GM23248 (cell line): ENCODE results near the gene USP20. TPM values are rescaled to one million over a fixed set of nuclear protein-coding genes. Genes with fewer than 3 reads are reported as not detected.

Source experiments
- DNase-seq: peaks from one replicate; pipeline ENCODE4 v3.0.0-alpha.2; 2015
- H2AFZ ChIP-seq: fragments of 200-600 bp; sonication (generic); 2 replicates; pipeline ENCODE4 v1.6.1; 2016; ENCODE audit warnings: antibody characterized with exemption
- H3F3A ChIP-seq: fragments of 200-600 bp; sonication (generic); 2 replicates; pipeline ENCODE4 v1.6.1; 2016; ENCODE audit warnings: mild to moderate bottlenecking, antibody characterized with exemption, mixed run types; ENCODE audit not compliant: insufficient read depth
- H3K27ac ChIP-seq: fragments of 200-600 bp; sonication (generic); 2 replicates; pipeline ENCODE4 v1.5.1; 2016; ENCODE audit warnings: mild to moderate bottlenecking
- H3K27me3 ChIP-seq: fragments of 200-600 bp; sonication (generic); replicated peaks from 2 replicates; pipeline ENCODE4 v1.6.1; 2016; ENCODE audit warnings: mild to moderate bottlenecking; ENCODE audit not compliant: insufficient read depth
- H3K36me3 ChIP-seq: fragments of 200-600 bp; sonication (generic); 2 replicates; pipeline ENCODE4 v1.6.1; 2016; ENCODE audit warnings: low read depth, mild to moderate bottlenecking
- H3K4me1 ChIP-seq: fragments of 200-600 bp; sonication (generic); 2 replicates; pipeline ENCODE4 v1.6.1; 2016; ENCODE audit warnings: mild to moderate bottlenecking; ENCODE audit not compliant: insufficient read depth
- H3K4me2 ChIP-seq: fragments of 200-600 bp; sonication (generic); one replicate; pipeline ENCODE4 v1.6.1; 2016; ENCODE audit warnings: mild to moderate bottlenecking; ENCODE audit not compliant: unreplicated experiment
- H3K4me3 ChIP-seq: fragments of 200-600 bp; sonication (generic); 2 replicates; pipeline ENCODE4 v1.5.1; 2016; ENCODE audit warnings: mild to moderate bottlenecking
- H3K79me2 ChIP-seq: fragments of 200-600 bp; sonication (generic); 2 replicates; pipeline ENCODE4 v1.6.1; 2016; ENCODE audit warnings: mild to moderate bottlenecking; ENCODE audit not compliant: insufficient read depth
- H3K9ac ChIP-seq: fragments of 200-600 bp; sonication (generic); 2 replicates; pipeline ENCODE4 v1.6.1; 2016; ENCODE audit warnings: mild to moderate bottlenecking
- H3K9me2 ChIP-seq: fragments of 200-600 bp; sonication (generic); 2 replicates; pipeline ENCODE4 v1.6.1; 2016; ENCODE audit warnings: mixed run types, mild to moderate bottlenecking, moderate library complexity; ENCODE audit not compliant: insufficient read depth
- H3K9me3 ChIP-seq: fragments of 200-600 bp; sonication (generic); one replicate; pipeline ENCODE4 v1.6.1; 2017; ENCODE audit warnings: low read depth
- H4K20me1 ChIP-seq: fragments of 200-600 bp; sonication (generic); 2 replicates; pipeline ENCODE4 v1.6.0; 2016; ENCODE audit not compliant: insufficient read depth
- EZH2 ChIP-seq: fragments of 200-600 bp; sonication (generic); IDR thresholded peaks from 2 replicates; pipeline ENCODE4 v1.6.1; 2018; ENCODE audit warnings: antibody characterized with exemption, mild to moderate bottlenecking; ENCODE audit not compliant: insufficient read depth, poor library complexity, severe bottlenecking
- EZH2phosphoT487 ChIP-seq: fragments of 200-600 bp; sonication (generic); IDR thresholded peaks from 2 replicates; pipeline ENCODE4 v1.6.1; 2018; ENCODE audit warnings: antibody characterized with exemption, moderate library complexity, mild to moderate bottlenecking, low read depth; ENCODE audit not compliant: insufficient read depth
- WGBS, 2 experiments: methylation state at CpG; one replicate each; pipeline ENCODE4 v1.1.6; 2015 to 2017; ENCODE audit warnings: low lambda C conversion rate in 2 of 2, low coverage in 1 of 2; ENCODE audit errors: missing lambda C conversion rate in 2 of 2; 5-methylcytosine and 5-hydroxymethylcytosine counted together
- in situ Hi-C: fragments of 300-500 bp; cut with MboI; formaldehyde crosslinking; loops from 2 replicates; pipeline ENCODE4 v1.15.0; 2020
- polyA plus RNA-seq: library from polyadenylated mRNA; unstranded; fragments of >200 nt; fragmentation: Nextera tagmentation; extraction: Ambion mirVana; gene quantifications from 2 replicates; pipeline ENCODE4 v1.2.1, GENCODE V29; 2016
- total RNA-seq: library from RNA; depleted of rRNA; stranded (reverse); fragments of >200 nt; shearing (Covaris generic); gene quantifications from 2 replicates; pipeline ENCODE4 v1.2.3, GENCODE V29; 2014

Gene USP20
- total and polyA plus RNA-seq, 2 experiments from 2014 or later: 10.3 to 15.8 TPM

GRCh38 chr9:129919277-129919676 lies 84.0 kb downstream of the USP20 start:
- H3K27ac ChIP-seq: no peak overlapping the region
- H3K9me3 ChIP-seq: no peaks in the 10 kb centered on the region
- no peak for DNase-seq
- no peaks in the 10 kb centered on the region for H3K4me1 ChIP-seq
- no peaks in the 10 kb centered on the region for H3K9me2 ChIP-seq
- peaks cover 5% of the 10 kb centered on the region; the same call in 1 of the 2 replicates for H3K36me3 ChIP-seq
- 54 to 57% methylated on average over 3 of the region's 3 CpGs for WGBS, 2 experiments
- in situ Hi-C loops: no loop called here
- H3K79me2 ChIP-seq: no peaks in the 10 kb centered on the region
- H3K27me3 ChIP-seq: no peaks in the 10 kb centered on the region
- H2AFZ ChIP-seq: no peak overlapping the region
- TF ChIP-seq EZH2 (no peak), EZH2phosphoT487 (no peak)
- H3K4me3 ChIP-seq: no peak overlapping the region
- H3K9ac ChIP-seq: no peak overlapping the region
- H4K20me1 ChIP-seq: no peaks in the 10 kb centered on the region
- H3F3A ChIP-seq: no peaks in the 10 kb centered on the region
- H3K4me2 ChIP-seq: no peak overlapping the region

GRCh38 chr9:129919841-129920240 lies 84.6 kb downstream of the USP20 start:
- in situ Hi-C loops: no loop called here
- no peak overlapping the region for H3K4me2 ChIP-seq
- peaks cover 10% of the 10 kb centered on the region; the same call in 1 of the 2 replicates for H3K36me3 ChIP-seq
- H3K4me3 ChIP-seq: no peak overlapping the region
- H4K20me1 ChIP-seq: no peaks in the 10 kb centered on the region
- no peak overlapping the region for H3K27ac ChIP-seq
- no peaks in the 10 kb centered on the region for H3K79me2 ChIP-seq
- H3K9ac ChIP-seq: no peak overlapping the region
- DNase-seq: no peak
- no peaks in the 10 kb centered on the region for H3K9me3 ChIP-seq
- no peaks in the 10 kb centered on the region for H3F3A ChIP-seq
- no peaks in the 10 kb centered on the region for H3K9me2 ChIP-seq
- no peaks in the 10 kb centered on the region for H3K4me1 ChIP-seq
- 94 to 98% methylated on average over 3 of the region's 3 CpGs for WGBS, 2 experiments
- H2AFZ ChIP-seq: no peak overlapping the region
- no peaks in the 10 kb centered on the region for H3K27me3 ChIP-seq
- TF ChIP-seq EZH2 (no peak), EZH2phosphoT487 (no peak)

GRCh38 chr9:129921905-129922304 lies 86.6 kb downstream of the USP20 start:
- H3K36me3 ChIP-seq: peaks cover 16% of the 10 kb centered on the region; the same call in 1 of the 2 replicates

GRCh38 chr9:129923589-129923988 lies 88.3 kb downstream of the USP20 start:
- H3K9me2 ChIP-seq: no peaks in the 10 kb centered on the region
- no peak overlapping the region for H3K4me3 ChIP-seq
- no peak for TF ChIP-seq EZH2phosphoT487
- no peak for TF ChIP-seq EZH2
- H3K4me1 ChIP-seq: no peaks in the 10 kb centered on the region
- no peak overlapping the region for H3K9ac ChIP-seq
- H3K4me2 ChIP-seq: no peak overlapping the region
- no peaks in the 10 kb centered on the region for H3K27me3 ChIP-seq
- no peaks in the 10 kb centered on the region for H4K20me1 ChIP-seq
- H3K79me2 ChIP-seq: no peaks in the 10 kb centered on the region
- no peak for DNase-seq
- no peaks in the 10 kb centered on the region for H3K9me3 ChIP-seq
- H3K36me3 ChIP-seq: peaks cover 12% of the 10 kb centered on the region; the same call in 1 of the 2 replicates
- H2AFZ ChIP-seq: no peak overlapping the region
- WGBS, 2 experiments: 83% methylated on average over 6 of the region's 6 CpGs
- H3F3A ChIP-seq: no peaks in the 10 kb centered on the region
- no peak overlapping the region for H3K27ac ChIP-seq
- in situ Hi-C loops: no loop called here

More at GRCh38 chr9:129921905-129922304, 86.6 kb downstream of the USP20 start:
- no peaks in the 10 kb centered on the region for H3F3A ChIP-seq
- no peaks in the 10 kb centered on the region for H4K20me1 ChIP-seq
- no peak overlapping the region for H3K4me3 ChIP-seq
- H2AFZ ChIP-seq: no peak overlapping the region
- H3K9me3 ChIP-seq: no peaks in the 10 kb centered on the region
- no peaks in the 10 kb centered on the region for H3K9me2 ChIP-seq
- H3K4me2 ChIP-seq: no peak overlapping the region
- H3K27ac ChIP-seq: no peak overlapping the region
- 97 to 98% methylated on average over 4 of the region's 4 CpGs for WGBS, 2 experiments
- no peak for DNase-seq
- H3K9ac ChIP-seq: no peak overlapping the region
- no peaks in the 10 kb centered on the region for H3K4me1 ChIP-seq
- H3K79me2 ChIP-seq: no peaks in the 10 kb centered on the region
- in situ Hi-C loops: no loop called here
- no peaks in the 10 kb centered on the region for H3K27me3 ChIP-seq
- TF ChIP-seq EZH2 (no peak), EZH2phosphoT487 (no peak)
